K562 treated with DMSO at 1 percent for 4 hours (cell line): ENCODE results near the gene DNAH7. TPM values are rescaled to one million over a fixed set of nuclear protein-coding genes. Genes with fewer than 3 reads are reported as not detected.

Experiments used
- total RNA-seq: library from RNA; unstranded; fragments of 300-600 nt; gene quantifications from 2 replicates; pipeline ENCODE4 v1.2.3, GENCODE V29; 2022; ENCODE audit not compliant: insufficient read depth

Gene DNAH7
- not detected in 2 replicates for total RNA-seq

DNA sequence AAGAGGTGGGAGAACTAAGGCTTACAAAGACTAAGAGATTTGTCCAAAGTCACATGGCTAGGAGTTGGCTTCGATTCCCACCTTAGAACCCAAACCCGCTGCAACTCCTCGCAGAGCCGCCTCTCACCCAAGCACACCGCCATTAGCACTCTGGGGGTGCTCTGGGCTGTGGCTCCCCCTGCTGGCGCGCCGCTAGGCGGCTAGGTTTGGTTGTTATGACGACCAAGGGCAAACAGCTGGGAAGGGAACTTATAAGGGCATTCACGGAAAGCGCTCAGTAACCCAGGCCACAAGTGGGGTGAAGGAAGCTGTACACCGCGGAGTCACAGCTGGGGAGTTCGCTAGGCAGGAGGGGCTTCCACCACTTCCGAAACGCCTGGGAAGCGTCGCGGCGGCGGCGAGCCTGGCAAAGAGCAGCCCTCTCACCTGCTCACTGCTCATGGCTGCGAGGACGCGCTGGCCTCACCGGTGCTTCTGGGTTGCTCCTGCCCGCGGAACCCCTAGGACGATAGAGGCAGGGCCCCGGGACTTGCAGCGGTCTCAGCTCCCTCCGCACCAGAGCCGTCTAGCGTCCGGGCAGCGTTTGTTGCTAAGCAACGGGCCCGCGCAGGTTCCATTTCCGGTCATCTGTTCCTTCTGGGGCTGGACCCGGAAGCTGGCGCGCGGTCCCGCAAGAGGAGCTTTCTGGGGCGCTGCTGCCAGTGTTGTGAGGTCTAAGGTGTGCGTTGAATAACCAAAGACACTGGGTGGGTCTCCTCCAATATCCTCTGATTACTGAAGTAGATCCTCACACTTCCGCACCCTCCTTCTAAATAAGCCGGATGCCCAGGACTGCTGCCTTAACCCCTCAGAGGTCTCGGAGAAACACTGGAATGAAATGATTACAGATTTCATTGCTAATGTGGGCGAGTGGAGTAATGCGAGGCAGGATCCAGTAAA is at the start of gene DNAH7:
Gene DNAH7, minus strand, starts transcription at position 567 of the 939 bp plus-strand sequence. Its CDS starts 126 bp downstream, at position 441.

Other genes starting within 250 kb of the DNAH7 start
- 3.9 and 5.1 TPM in 2 replicates for gene STK17B, start 102.7 kb upstream of the DNAH7 start, total RNA-seq